GM20000 (cell line): ENCODE results near the gene BRS3.

Source experiments
- DNase-seq: peaks from one replicate; pipeline ENCODE4 v3.0.0; 2012; ENCODE audit warnings: low spot score
- TF ChIP-seq, protein P1 (sequence below): IDR thresholded peaks from 2 replicates; pipeline ENCODE4 v1.5.1; 2012; ENCODE audit warnings: mild to moderate bottlenecking, control low read depth; ENCODE audit errors: extremely low read depth, missing control alignments

BRS3 gene

DNA sequence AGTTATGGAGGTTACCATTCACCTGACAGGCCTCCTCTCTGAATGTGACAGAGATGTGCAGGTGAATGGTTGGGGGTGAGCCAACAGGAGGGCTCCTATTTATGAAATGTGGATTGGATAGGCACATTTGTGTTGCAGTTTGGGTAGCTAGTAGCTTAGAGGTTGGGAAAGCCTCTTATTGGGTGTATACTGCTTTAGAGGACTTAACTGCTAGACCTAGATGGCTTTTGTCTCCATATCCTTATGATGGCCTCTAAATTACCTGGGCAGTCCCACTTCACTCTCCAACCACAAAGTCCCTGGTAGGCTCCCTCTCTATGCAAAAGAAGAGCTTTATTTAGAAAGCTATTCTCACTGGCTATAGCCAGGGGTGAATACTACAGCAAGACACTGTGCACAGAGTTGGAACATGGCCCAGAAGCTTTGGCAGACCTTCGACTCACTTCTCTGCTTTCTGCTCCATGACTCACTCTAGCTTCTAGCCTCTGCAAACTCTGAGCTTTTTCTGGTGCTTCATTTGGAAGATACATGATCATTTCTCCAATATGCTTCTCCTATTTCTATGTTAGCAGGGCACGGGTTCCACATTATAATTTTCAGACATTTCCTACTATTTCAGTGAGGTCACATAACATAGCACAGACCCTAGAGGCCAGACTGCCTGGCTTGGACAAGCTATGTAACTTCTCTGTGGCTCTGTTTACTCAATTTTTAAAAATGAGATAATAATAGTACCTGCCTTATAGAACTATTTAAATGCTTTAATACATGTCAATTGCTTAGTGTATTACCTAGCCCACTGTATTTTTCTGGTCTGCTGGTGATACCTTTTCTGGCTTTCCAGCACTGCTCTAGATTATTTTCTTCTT is 38.2 kb downstream of the BRS3 start:
- DNase-seq = no peak
- TF ChIP-seq, protein P1, sequence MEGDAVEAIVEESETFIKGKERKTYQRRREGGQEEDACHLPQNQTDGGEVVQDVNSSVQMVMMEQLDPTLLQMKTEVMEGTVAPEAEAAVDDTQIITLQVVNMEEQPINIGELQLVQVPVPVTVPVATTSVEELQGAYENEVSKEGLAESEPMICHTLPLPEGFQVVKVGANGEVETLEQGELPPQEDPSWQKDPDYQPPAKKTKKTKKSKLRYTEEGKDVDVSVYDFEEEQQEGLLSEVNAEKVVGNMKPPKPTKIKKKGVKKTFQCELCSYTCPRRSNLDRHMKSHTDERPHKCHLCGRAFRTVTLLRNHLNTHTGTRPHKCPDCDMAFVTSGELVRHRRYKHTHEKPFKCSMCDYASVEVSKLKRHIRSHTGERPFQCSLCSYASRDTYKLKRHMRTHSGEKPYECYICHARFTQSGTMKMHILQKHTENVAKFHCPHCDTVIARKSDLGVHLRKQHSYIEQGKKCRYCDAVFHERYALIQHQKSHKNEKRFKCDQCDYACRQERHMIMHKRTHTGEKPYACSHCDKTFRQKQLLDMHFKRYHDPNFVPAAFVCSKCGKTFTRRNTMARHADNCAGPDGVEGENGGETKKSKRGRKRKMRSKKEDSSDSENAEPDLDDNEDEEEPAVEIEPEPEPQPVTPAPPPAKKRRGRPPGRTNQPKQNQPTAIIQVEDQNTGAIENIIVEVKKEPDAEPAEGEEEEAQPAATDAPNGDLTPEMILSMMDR = no peak

DNA sequence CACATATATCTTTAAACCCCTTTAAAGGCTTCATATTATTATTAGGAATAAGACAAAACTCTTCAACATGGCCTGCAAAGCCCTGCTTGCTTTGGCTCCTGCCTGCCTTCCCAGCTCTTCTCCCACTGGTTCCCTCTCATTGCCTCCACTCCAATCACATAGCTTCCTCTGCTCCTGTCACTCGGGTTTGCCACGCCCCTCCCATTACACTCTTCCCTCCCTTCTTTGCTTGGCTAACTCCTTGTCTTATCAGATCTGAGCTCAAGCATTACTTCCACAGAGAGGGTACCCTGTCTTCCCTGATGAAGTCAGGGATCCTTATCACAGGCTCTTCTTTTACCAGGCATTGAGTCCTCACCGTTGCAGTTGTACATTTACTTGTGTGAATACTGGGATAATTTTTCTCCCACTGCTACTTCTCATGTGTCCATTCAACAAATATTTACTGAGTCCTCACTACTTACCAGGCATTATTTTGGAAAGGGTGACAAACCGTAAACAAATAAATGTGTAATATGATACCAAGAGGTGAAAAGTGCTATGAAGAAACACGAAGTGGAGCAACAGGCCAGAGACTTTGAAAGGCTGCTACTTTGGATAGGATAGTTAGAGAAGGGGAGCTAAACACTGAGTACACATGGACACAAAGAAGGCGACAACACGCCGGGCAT is 41.0 kb downstream of the BRS3 start:
- TF ChIP-seq, protein P1 = no peak
- no peak for DNase-seq

DNA sequence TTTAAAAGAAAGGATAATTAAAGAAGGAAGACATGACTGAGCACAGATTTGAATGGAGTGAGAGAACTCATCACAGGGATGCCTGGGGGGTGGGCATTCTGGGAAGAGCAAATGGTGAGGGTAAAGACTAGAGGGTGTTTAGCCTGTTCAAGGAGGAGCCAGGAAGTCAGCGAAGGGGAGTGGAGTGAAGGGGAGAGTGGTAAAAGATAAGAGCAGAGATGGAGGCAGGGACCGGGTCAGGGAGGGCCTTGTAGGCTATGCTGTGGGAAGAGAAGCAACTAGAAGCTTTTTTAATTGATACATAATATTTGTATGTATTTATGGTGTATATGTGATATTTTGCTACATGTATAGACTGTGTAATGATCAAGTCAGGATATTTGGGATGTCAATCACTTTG is 42.0 kb downstream of the BRS3 start:
- no peak for DNase-seq
- TF ChIP-seq, protein P1 = no peak

DNA sequence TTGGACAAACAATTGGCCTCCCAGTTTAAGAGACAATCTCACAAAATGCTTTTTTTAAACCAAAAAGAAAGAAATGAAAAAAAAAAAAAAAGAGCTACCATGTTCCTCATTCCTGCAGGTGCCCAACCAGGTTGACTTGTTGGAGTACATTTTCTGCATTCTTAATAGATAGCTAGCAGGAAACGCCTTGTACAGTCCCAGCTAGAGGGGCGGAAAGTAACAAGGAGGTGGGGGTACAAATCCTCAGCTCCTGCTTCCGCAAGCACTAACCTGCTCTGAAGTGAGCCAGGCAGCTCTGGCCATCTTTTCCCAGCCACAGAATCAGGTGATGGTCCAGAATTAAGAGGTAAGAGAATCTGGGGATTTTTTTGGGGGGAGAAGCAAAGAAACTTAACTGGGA is 44.2 kb downstream of the BRS3 start, which contains the start of gene VGLL1:
Gene VGLL1, plus strand, starts transcription at position 265 of the 400 bp plus-strand sequence. CDS start 3,806 bp downstream, outside the sequence.
- DNase-seq = no peak
- TF ChIP-seq, protein P1 = no peak

DNA sequence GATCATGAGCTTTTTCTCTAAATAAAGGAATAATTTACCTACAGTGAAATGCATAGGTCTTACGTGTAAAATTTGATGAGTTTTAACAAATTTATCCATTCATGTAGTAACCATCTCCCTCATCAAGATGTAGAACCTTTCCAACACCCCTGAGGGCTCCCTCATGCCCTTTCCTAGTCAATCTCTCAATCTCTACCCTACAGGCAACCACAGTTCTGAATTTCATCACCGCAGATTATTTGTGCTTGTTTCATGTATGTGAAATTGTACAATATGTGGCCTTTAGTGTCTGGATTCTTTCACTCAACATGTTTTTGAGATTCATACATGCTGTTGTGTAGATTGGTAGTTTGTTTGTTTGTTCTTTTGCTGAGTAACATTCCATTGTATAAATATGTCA is 46.4 kb downstream of the BRS3 start:
- TF ChIP-seq, protein P1 = no peak
- no peak for DNase-seq

DNA sequence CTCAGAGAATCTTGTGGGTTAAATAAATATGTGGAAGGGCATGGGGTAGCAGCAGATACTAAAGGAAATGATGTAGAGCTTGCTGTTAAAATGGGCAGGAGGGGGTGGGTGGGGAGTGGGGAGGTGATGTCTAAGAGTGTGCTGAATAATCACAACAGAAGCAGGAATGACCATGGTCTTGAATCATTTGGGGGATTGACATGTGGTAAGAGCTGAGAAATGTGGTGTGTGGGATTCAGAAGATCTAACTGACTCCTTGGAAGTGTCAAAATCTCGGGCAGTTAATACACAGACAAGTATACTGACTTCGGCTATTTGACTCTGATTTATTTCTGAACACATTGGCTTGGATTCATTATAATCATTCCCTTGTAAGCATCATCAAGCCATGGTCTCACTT is 51.1 kb downstream of the BRS3 start:
- no peak for DNase-seq
- TF ChIP-seq, protein P1 = no peak

DNA sequence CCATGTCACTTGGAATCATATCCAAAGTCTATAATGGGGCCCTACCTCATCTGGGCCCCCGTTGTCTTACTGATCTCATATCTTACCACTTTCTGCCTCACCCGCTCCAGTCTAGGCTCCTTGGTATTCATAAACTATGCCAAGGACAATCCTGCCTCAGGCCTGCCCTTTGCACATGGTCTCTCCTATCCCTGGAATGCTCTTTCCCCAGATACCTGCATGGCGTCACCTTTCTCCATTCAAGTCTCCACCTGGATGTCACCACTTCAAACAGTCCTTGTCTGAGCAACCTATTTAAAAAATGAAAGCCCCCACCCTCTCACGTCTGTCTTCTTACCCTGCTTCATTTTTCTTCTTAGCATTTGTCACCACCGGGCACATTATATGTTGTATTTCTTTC is 52.5 kb downstream of the BRS3 start:
- TF ChIP-seq, protein P1 = no peak
- no peak for DNase-seq
